ENCODE data around the gene HK1. TPM values are rescaled to one million over a fixed set of nuclear protein-coding genes. Genes with fewer than 3 reads are reported as not detected.

Gene HK1
- total RNA-seq, 2 donors from 2014 or later: 150 to 158 TPM

DNA sequence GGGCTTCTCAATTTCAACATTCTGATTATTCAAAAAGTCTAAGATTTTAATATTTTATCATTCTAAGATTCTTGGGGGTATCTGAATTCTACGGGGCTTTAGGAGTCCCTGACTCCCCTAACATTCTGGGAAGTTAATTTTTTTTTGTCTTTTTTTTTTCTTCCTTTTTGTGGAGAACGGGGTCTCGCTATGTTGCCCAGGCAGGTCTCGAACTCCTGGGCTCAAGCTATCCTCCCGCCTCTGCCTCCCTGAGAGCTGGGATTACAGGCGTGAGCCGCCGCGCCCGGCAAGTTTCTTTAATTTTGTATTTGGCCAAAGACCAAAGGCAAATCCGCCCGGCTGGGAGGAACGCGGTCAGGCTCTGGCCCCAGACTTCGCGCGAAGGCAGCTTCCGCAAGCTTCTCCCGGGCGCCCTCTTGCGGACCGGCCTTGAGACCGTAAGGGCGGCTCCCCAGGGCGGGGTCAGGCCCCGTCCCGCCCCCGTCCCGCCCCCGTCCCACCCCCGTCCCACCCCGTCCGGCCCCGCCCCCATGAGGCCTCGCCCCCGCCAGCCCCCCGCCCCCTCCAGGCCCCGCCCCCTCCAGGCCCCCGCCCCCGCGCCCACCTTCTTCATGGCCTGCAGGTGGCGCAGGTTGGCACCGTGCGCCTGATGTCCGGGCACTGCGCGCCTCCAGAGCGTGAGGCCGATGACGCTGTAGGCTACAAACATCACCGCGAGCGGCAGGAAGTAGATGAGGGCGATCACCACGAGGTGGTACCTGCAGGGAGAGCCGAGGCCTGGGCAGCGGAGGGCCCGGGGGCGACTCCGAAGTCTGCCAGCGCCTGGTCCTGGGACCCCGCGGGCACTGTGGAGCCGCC lies 130.3 kb downstream of the HK1 start:
- peak; percentile 77 for DNase-seq (ENCODE audit: low spot score)
- H3K27me3 ChIP-seq (replicated peaks; ENCODE audit: insufficient read depth): no peaks in the 10 kb centered on the region
- TF ChIP-seq, protein P1, sequence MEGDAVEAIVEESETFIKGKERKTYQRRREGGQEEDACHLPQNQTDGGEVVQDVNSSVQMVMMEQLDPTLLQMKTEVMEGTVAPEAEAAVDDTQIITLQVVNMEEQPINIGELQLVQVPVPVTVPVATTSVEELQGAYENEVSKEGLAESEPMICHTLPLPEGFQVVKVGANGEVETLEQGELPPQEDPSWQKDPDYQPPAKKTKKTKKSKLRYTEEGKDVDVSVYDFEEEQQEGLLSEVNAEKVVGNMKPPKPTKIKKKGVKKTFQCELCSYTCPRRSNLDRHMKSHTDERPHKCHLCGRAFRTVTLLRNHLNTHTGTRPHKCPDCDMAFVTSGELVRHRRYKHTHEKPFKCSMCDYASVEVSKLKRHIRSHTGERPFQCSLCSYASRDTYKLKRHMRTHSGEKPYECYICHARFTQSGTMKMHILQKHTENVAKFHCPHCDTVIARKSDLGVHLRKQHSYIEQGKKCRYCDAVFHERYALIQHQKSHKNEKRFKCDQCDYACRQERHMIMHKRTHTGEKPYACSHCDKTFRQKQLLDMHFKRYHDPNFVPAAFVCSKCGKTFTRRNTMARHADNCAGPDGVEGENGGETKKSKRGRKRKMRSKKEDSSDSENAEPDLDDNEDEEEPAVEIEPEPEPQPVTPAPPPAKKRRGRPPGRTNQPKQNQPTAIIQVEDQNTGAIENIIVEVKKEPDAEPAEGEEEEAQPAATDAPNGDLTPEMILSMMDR (IDR thresholded peaks at IDR 0.05): peak; percentile 81
- peak overlapping the region; percentile 72 for H3K4me3 ChIP-seq
- peaks cover 18 to 47% of the 10 kb centered on the region in 2 donors for H3K4me1 ChIP-seq (ENCODE audit: control insufficient read depth in 1 of 2, low read depth in 2 of 2)
- H3K36me3 ChIP-seq: peaks cover 3% of the 10 kb centered on the region
- no peaks in the 10 kb centered on the region for H3K9me3 ChIP-seq
- ATAC-seq (ENCODE audit: insufficient number of reproducible peaks, low FRiP score, low read depth): peak; percentile 54
- H3K27ac ChIP-seq: peak overlapping the region; percentile 88 to 90

DNA sequence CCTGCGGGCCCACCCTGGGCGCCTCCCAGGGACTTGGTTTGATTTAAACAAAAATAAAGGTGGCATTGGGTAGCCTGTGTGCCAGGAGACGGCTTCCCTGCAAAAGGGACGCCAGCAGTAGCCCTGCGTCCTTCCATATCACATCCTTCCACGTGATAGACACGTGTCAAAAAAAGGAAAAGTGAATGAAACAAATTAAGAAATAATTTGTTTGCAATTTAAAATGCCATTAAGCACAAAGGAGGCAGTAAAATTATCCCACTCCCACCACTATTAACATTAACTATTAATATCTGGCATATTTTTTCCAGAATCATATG lies 130.8 kb downstream of the HK1 start:
- H3K4me1 ChIP-seq (ENCODE audit: control insufficient read depth in 1 of 2, low read depth in 2 of 2): peaks cover 18 to 46% of the 10 kb centered on the region in 2 donors
- no peaks in the 10 kb centered on the region for H3K27me3 ChIP-seq (replicated peaks; ENCODE audit: insufficient read depth)
- DNase-seq (ENCODE audit: low spot score) (no peak), ATAC-seq (ENCODE audit: insufficient number of reproducible peaks, low FRiP score, low read depth) (no peak)
- peak overlapping the region; percentile 72 for H3K4me3 ChIP-seq
- peak overlapping the region; percentile 88 to 90 for H3K27ac ChIP-seq
- H3K36me3 ChIP-seq: peaks cover 3% of the 10 kb centered on the region
- TF ChIP-seq, protein P1 (IDR thresholded peaks at IDR 0.05): no peak
- H3K9me3 ChIP-seq: no peaks in the 10 kb centered on the region

DNA sequence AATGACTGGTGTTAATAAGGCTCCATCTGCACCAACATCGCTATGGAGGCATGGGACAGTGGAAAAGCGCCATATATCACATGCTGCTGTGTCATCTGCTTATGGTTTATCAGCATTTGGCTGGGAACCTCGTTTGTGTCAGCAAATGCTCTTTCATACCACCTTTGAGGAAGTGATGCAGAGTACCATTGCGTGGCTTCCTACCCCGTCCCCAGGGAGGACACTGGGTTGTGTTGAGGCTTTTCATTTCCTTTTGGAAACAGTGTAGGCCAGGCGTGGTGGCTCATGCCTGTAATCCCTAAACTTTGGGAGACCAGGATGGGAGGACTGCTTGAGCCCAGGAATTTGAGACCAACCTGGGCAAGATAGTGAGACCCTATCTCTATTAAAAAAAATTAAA lies 131.7 kb downstream of the HK1 start:
- H3K36me3 ChIP-seq: no peaks in the 10 kb centered on the region
- H3K4me1 ChIP-seq (ENCODE audit: control insufficient read depth in 1 of 2, low read depth in 2 of 2): peaks cover 18 to 46% of the 10 kb centered on the region in 2 donors
- DNase-seq (ENCODE audit: low spot score) (no peak), ATAC-seq (ENCODE audit: insufficient number of reproducible peaks, low FRiP score, low read depth) (no peak)
- TF ChIP-seq, protein P1 (IDR thresholded peaks at IDR 0.05): no peak
- H3K9me3 ChIP-seq: no peaks in the 10 kb centered on the region
- no peak overlapping the region for H3K4me3 ChIP-seq
- H3K27ac ChIP-seq: peak overlapping the region in 1 of 2 donors; percentile 32
- H3K27me3 ChIP-seq (replicated peaks; ENCODE audit: insufficient read depth): no peaks in the 10 kb centered on the region

DNA sequence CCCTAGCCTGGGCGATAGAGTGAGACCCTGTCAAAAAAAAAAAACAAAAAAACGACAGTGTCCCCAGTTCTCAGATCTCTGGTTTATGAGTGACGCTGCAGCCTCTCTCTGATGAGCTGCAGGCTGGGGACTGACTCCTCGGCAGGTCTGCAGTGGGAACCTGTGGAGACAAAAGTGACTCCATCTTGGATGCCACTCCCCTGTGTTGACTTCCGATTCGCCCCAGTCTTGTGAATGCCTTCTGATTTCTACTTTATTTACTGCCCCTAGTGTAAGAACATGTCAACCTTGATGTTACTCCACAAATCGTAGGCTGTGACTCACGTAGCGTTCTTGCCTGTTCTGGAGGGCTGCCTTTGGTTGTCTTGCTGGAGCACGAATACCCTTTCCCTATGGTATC lies 132.2 kb downstream of the HK1 start:
- ATAC-seq (ENCODE audit: insufficient number of reproducible peaks, low FRiP score, low read depth) (no peak), DNase-seq (ENCODE audit: low spot score) (no peak)
- H3K36me3 ChIP-seq: no peaks in the 10 kb centered on the region
- H3K27ac ChIP-seq: peak overlapping the region; percentile 8 to 32
- H3K4me3 ChIP-seq: no peak overlapping the region
- TF ChIP-seq, protein P1 (IDR thresholded peaks at IDR 0.05): no peak
- no peaks in the 10 kb centered on the region for H3K27me3 ChIP-seq (replicated peaks; ENCODE audit: insufficient read depth)
- peaks cover 18 to 42% of the 10 kb centered on the region in 2 donors for H3K4me1 ChIP-seq (ENCODE audit: control insufficient read depth in 1 of 2, low read depth in 2 of 2)
- no peaks in the 10 kb centered on the region for H3K9me3 ChIP-seq

DNA sequence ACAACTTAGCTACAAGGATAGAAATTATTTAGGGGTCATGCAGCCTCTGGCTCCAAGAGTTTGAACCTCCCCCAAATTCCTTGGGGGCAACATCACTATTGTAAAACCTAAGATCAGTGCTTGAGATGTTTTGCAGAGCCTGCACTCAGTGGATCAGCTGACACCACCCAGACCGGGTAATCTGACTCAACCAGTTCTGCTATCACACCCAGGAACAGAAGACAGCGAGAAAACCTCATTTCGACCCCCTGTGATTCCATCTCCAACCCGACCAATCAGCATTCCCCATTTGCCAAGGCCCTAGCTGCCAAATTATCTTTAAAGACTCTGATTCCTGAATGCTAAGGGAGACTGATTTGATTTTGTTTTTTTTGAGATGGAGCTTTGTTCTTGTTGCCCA lies 133.2 kb downstream of the HK1 start:
- no peaks in the 10 kb centered on the region for H3K9me3 ChIP-seq
- H3K36me3 ChIP-seq: no peaks in the 10 kb centered on the region
- H3K4me1 ChIP-seq (ENCODE audit: control insufficient read depth in 1 of 2, low read depth in 2 of 2): peaks cover 12 to 35% of the 10 kb centered on the region in 2 donors
- H3K4me3 ChIP-seq: no peak overlapping the region
- H3K27me3 ChIP-seq (replicated peaks; ENCODE audit: insufficient read depth): no peaks in the 10 kb centered on the region
- no peak overlapping the region for H3K27ac ChIP-seq
- no peak for ATAC-seq (ENCODE audit: insufficient number of reproducible peaks, low FRiP score, low read depth)
- TF ChIP-seq, protein P1 (IDR thresholded peaks at IDR 0.05): no peak
- DNase-seq (ENCODE audit: low spot score): no peak

Measured in thoracic aorta (tissue), 2 donors.